ENCODE measurements around the gene KCNQ5. TPM values are rescaled to one million over a fixed set of nuclear protein-coding genes. Genes with fewer than 3 reads are reported as not detected.

The KCNQ5 gene
- total RNA-seq, 4 donors from 2014 or later = 0.96 to 3.4 (median 1.5) TPM

DNA sequence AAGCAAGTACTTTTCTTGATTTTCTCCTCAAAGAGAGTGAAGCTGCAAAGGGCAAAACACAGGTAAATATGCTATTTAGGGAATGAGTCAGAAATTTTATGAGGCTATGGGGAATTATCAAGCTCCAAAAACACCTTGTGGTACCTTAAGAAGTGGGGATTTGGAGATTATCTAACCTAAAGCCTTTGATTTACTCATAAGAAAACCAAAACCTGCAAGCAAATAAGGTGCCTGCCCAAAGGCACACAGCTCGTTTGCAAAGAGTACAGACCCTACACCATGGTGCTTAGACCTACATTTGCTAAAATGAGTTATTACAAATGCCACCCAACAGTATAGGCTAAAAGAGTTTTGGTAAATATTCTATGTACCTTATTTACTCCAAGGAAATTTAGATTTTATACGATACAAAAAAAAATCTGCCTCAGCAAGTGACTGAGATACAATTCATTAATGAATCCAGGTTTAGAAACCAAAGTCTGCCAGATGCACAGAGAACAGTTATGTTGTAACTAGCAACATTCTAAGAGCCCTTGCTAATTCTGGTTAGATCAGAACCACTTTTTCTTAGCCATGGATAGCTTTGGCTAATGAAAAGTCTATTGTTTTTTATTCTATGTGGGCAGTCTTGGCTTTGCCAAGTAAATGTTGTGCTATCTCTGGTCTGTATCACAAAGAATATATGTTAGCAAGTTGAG lies 501.9 kb downstream of the KCNQ5 start:
- Histone ChIP-seq H3K4me1 (no peaks in the 10 kb centered on the region), H3K27ac (no peak overlapping the region), H3K27me3 (no peaks in the 10 kb centered on the region), H3K36me3 (no peaks in the 10 kb centered on the region), H3K4me3 (no peak overlapping the region), H3K9me3 (no peaks in the 10 kb centered on the region)
- WGBS, 2 donors (ENCODE audit: low coverage in 1 of 2) = 82 to 89% methylated on average over 2 of the region's 2 CpGs
- no peak for ATAC-seq
- TF ChIP-seq POLR2A (IDR thresholded peaks at IDR 0.05) (no peak), POLR2AphosphoS5 (IDR thresholded peaks at IDR 0.05) (no peak), CTCF (IDR thresholded peaks at IDR 0.05) (no peak), EP300 (IDR thresholded peaks at IDR 0.05) (no peak)

- TF ChIP-seq POLR2AphosphoS5 (IDR thresholded peaks at IDR 0.05) (no peak), CTCF (IDR thresholded peaks at IDR 0.05) (peak; percentile 93 to 97 (median 96)), EP300 (IDR thresholded peaks at IDR 0.05) (no peak)
- no peak overlapping the region for H3K27ac ChIP-seq
- H3K4me1 ChIP-seq = peaks cover 0 to 12% (median 0%) of the 10 kb centered on the region in 3 donors
- H3K4me3 ChIP-seq = no peak overlapping the region
- H3K36me3 ChIP-seq = no peaks in the 10 kb centered on the region
- peak; percentile 84 for ATAC-seq
- WGBS, 2 donors (ENCODE audit: low coverage in 1 of 2) = 8 to 25% methylated on average over 10 to 12 of the region's 14 CpGs
- H3K27me3 ChIP-seq = no peaks in the 10 kb centered on the region
- no peaks in the 10 kb centered on the region for H3K9me3 ChIP-seq
These were observed 508.0 kb downstream of the KCNQ5 start for GRCh38 chr6:73129653-73130443.

- peaks cover 0 to 12% (median 0%) of the 10 kb centered on the region in 3 donors for H3K4me1 ChIP-seq
- no peaks in the 10 kb centered on the region for H3K27me3 ChIP-seq
- 69 to 81% methylated on average over 4 of the region's 4 CpGs for WGBS, 2 donors (ENCODE audit: low coverage in 1 of 2)
- H3K9me3 ChIP-seq = no peaks in the 10 kb centered on the region
- no peaks in the 10 kb centered on the region for H3K36me3 ChIP-seq
- H3K4me3 ChIP-seq = no peak overlapping the region
- no peak for ATAC-seq
- TF ChIP-seq POLR2A (IDR thresholded peaks at IDR 0.05) (no peak), POLR2AphosphoS5 (IDR thresholded peaks at IDR 0.05) (no peak), CTCF (IDR thresholded peaks at IDR 0.05) (no peak), EP300 (IDR thresholded peaks at IDR 0.05) (no peak)
- no peak overlapping the region for H3K27ac ChIP-seq
These were observed 509.8 kb downstream of the KCNQ5 start for GRCh38 chr6:73131706-73132105.

- H3K27ac ChIP-seq = no peak overlapping the region
- TF ChIP-seq POLR2A (IDR thresholded peaks at IDR 0.05) = no peak
- no peak for TF ChIP-seq EP300 (IDR thresholded peaks at IDR 0.05)
- no peaks in the 10 kb centered on the region for H3K36me3 ChIP-seq
- ATAC-seq = no peak
- H3K4me3 ChIP-seq = no peak overlapping the region
- H3K27me3 ChIP-seq = no peaks in the 10 kb centered on the region
- H3K4me1 ChIP-seq = peaks cover 0 to 9% (median 0%) of the 10 kb centered on the region in 3 donors
- no peaks in the 10 kb centered on the region for H3K9me3 ChIP-seq
- 72% methylated on average over 5 of the region's 11 CpGs; no CpG with 5 or more reads in 1 of the 2 donors for WGBS, 2 donors (ENCODE audit: low coverage in 1 of 2)
These were observed 512.7 kb downstream of the KCNQ5 start for GRCh38 chr6:73134588-73134987.

DNA sequence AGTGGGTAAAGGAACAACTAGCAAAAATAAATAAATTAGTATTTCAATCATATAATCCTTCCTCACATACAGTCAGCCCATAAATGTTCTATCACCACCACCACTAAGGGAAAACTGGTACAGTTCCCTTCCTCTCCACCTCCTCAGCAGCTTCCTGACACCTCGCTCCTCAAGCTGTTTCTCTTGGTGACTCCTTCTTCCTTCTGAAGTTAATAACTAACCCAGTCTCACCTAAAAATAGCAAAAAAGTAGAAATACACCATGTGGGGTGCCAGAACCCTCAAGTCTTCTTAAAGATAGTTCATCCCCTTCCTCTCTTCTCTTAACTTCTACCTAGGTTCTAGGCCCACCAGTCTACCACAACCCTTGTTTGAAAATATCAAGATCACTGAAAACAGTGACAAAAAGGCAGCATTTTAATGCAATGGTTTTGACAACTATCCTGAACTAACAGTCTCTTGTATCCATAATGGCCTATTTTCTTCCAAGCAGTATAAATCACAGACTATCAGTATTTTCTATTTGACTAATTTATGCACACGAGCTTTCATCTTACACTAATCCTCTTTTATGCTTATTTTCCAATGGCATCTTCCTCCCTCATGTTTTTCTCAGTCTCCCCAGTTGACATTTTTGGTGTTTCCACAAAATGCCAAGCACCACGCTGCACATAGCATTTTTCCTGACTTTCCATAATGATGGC lies 518.0 kb downstream of the KCNQ5 start:
- Histone ChIP-seq H3K9me3 (no peaks in the 10 kb centered on the region), H3K27me3 (no peaks in the 10 kb centered on the region), H3K36me3 (no peaks in the 10 kb centered on the region), H3K27ac (no peak overlapping the region), H3K4me3 (no peak overlapping the region), H3K4me1 (no peaks in the 10 kb centered on the region)
- no peak for ATAC-seq
- TF ChIP-seq POLR2AphosphoS5 (IDR thresholded peaks at IDR 0.05) = no peak
- TF ChIP-seq POLR2A (IDR thresholded peaks at IDR 0.05) = no peak
- TF ChIP-seq CTCF (IDR thresholded peaks at IDR 0.05) = no peak
- no peak for TF ChIP-seq EP300 (IDR thresholded peaks at IDR 0.05)
- WGBS, 2 donors (ENCODE audit: low coverage in 1 of 2) = 79 to 88% methylated on average over 2 to 3 of the region's 3 CpGs
